ENCODE measurements around the gene KRTAP19-4. TPM values are rescaled to one million over a fixed set of nuclear protein-coding genes. Genes with fewer than 3 reads are reported as not detected.

KRTAP19-4 gene
- total and polyA plus RNA-seq, 2 donors (not counting 1 experiment from before 2014, with no cell fraction given), result not detected

GRCh38 chr21:30486180-30486579, 10.8 kb downstream of the KRTAP19-4 start:
- Histone ChIP-seq H3K9ac (ENCODE audit: low read length) (no peak overlapping the region), H3K79me2 (ENCODE audit: control insufficient read depth, insufficient read depth, low read length) (no peaks in the 10 kb centered on the region), H3K4me3 (ENCODE audit: control extremely low read depth in 1 of 5, extremely low read depth in 1 of 5, insufficient read depth in 1 of 5, low read depth in 2 of 5, low read length in 4 of 5) (no peak overlapping the region), H3K4me2 (replicated peaks; ENCODE audit: low read depth, low read length, poor library complexity, severe bottlenecking) (no peak overlapping the region), H2AFZ (ENCODE audit: insufficient read depth, low read depth, low read length, poor library complexity, severe bottlenecking) (no peak overlapping the region), H3K36me3 (replicated peaks in 1 of 2; ENCODE audit: control extremely low read depth in 1 of 2, control insufficient read depth in 1 of 2, extremely low read depth in 1 of 2, insufficient read depth in 2 of 2, low read length in 1 of 2) (no peaks in the 10 kb centered on the region), H4K20me1 (ENCODE audit: control insufficient read depth, insufficient read depth, low read length, poor library complexity, severe bottlenecking) (no peaks in the 10 kb centered on the region), H3K27me3 (replicated peaks in 1 of 4; ENCODE audit: control extremely low read depth in 1 of 4, control insufficient read depth in 3 of 4, insufficient read depth in 4 of 4, low read length in 3 of 4) (no peaks in the 10 kb centered on the region), H3K4me1 (ENCODE audit: control insufficient read depth in 2 of 2, insufficient read depth in 2 of 2, low read length in 2 of 2) (no peaks in the 10 kb centered on the region), H3K27ac (ENCODE audit: low read length in 2 of 2) (no peak overlapping the region), H3K9me3 (ENCODE audit: control extremely low read depth in 1 of 3, control insufficient read depth in 2 of 3, insufficient read depth in 1 of 3, low read length in 2 of 3) (peaks cover 0 to 10% (median 8%) of the 10 kb centered on the region in 3 donors)
- DNase-seq (no peak), ATAC-seq (ENCODE audit: low read depth) (no peak)
- Mint-ChIP-seq H3K27ac (no peak overlapping the region), H3K27me3 (no peaks in the 10 kb centered on the region), H3K9me3 (ENCODE audit: insufficient read depth) (peaks cover 6% of the 10 kb centered on the region), H3K4me3 (no peak overlapping the region), H3K4me1 (no peaks in the 10 kb centered on the region)
- TF ChIP-seq EZH2 (IDR thresholded peaks at IDR 0.05; ENCODE audit: borderline replicate concordance, insufficient read depth, low read depth, low read length, poor library complexity, severe bottlenecking) (no peak), CTCF (IDR thresholded peaks at IDR 0.05) (no peak)
- ChIA-PET POLR2A (no interaction called here), CTCF (no interaction called here)
- WGBS (ENCODE audit: insufficient coverage), result 66% methylated on average over 2 of the region's 2 CpGs
- intact Hi-C loops (cut with micrococcal nuclease), result no loop called here

GRCh38 chr21:30482130-30482529, 14.8 kb downstream of the KRTAP19-4 start:
- Mint-ChIP-seq H3K4me3 (no peak overlapping the region), H3K4me1 (no peaks in the 10 kb centered on the region), H3K27me3 (no peaks in the 10 kb centered on the region), H3K9me3 (ENCODE audit: insufficient read depth) (peaks cover 4% of the 10 kb centered on the region), H3K27ac (no peak overlapping the region)
- ATAC-seq (ENCODE audit: low read depth) (no peak), DNase-seq (no peak)
- Histone ChIP-seq H3K4me1 (ENCODE audit: control insufficient read depth in 2 of 2, insufficient read depth in 2 of 2, low read length in 2 of 2) (no peaks in the 10 kb centered on the region), H3K9ac (ENCODE audit: low read length) (no peak overlapping the region), H3K9me3 (ENCODE audit: control extremely low read depth in 1 of 3, control insufficient read depth in 2 of 3, insufficient read depth in 1 of 3, low read length in 2 of 3) (peaks cover 0 to 9% (median 6%) of the 10 kb centered on the region in 3 donors), H3K36me3 (replicated peaks in 1 of 2; ENCODE audit: control extremely low read depth in 1 of 2, control insufficient read depth in 1 of 2, extremely low read depth in 1 of 2, insufficient read depth in 2 of 2, low read length in 1 of 2) (no peaks in the 10 kb centered on the region), H3K27ac (ENCODE audit: low read length in 2 of 2) (no peak overlapping the region), H3K79me2 (ENCODE audit: control insufficient read depth, insufficient read depth, low read length) (no peaks in the 10 kb centered on the region), H4K20me1 (ENCODE audit: control insufficient read depth, insufficient read depth, low read length, poor library complexity, severe bottlenecking) (no peaks in the 10 kb centered on the region), H2AFZ (ENCODE audit: insufficient read depth, low read depth, low read length, poor library complexity, severe bottlenecking) (no peak overlapping the region), H3K27me3 (replicated peaks in 1 of 4; ENCODE audit: control extremely low read depth in 1 of 4, control insufficient read depth in 3 of 4, insufficient read depth in 4 of 4, low read length in 3 of 4) (no peaks in the 10 kb centered on the region), H3K4me3 (ENCODE audit: control extremely low read depth in 1 of 5, extremely low read depth in 1 of 5, insufficient read depth in 1 of 5, low read depth in 2 of 5, low read length in 4 of 5) (no peak overlapping the region), H3K4me2 (replicated peaks; ENCODE audit: low read depth, low read length, poor library complexity, severe bottlenecking) (no peak overlapping the region)
- TF ChIP-seq CTCF (IDR thresholded peaks at IDR 0.05) (no peak), EZH2 (IDR thresholded peaks at IDR 0.05; ENCODE audit: borderline replicate concordance, insufficient read depth, low read depth, low read length, poor library complexity, severe bottlenecking) (no peak)
- 89% methylated on average over 1 of the region's 2 CpGs for WGBS (ENCODE audit: insufficient coverage)
- intact Hi-C loops (cut with micrococcal nuclease), result no loop called here
- POLR2A ChIA-PET, result no interaction called here
- CTCF ChIA-PET, result no interaction called here
